PC-3 (cell line): Measurements from ENCODE around the gene REC8. TPM values are rescaled to one million over a fixed set of nuclear protein-coding genes. Genes with fewer than 3 reads are reported as not detected.

Source experiments
- ATAC-seq: fragments of 200-7000 bp; cut with Tn5 transposase; 2 replicates; pipeline ENCODE4 v1.9.1; 2020; ENCODE audit warnings: mild to moderate bottlenecking, moderate library complexity
- BruUV-seq: library from RNA; stranded (reverse); fragments of 400-500 nt; replicated peaks from 2 replicates; lab custom pipeline; 2021; lab: Mats Ljungman, UMichigan
- CTCF ChIA-PET: fragments of 300-600 bp; sonication (Branson Sonifier 250); formaldehyde crosslinking; loops from one replicate; lab custom pipeline; 2022; ENCODE audit warnings: antibody characterized with exemption; lab: Charles Lee
- POLR2A ChIA-PET: fragments of 300-600 bp; sonication (Branson Sonifier 250); formaldehyde crosslinking; loops from one replicate; lab custom pipeline; 2022; ENCODE audit warnings: antibody characterized with exemption; ENCODE audit not compliant: unreplicated experiment; lab: Charles Lee
- DNase-seq: peaks from one replicate; pipeline ENCODE4 v3.0.0-alpha.2; 2015
- H2AFZ ChIP-seq: fragments of 300-600 bp; sonication (generic); 2 replicates; pipeline ENCODE4 v1.6.0; 2016; ENCODE audit warnings: antibody characterized with exemption, low read length
- H3F3A ChIP-seq: fragments of 300-600 bp; sonication (generic); one replicate; pipeline ENCODE4 v1.6.0; 2017; ENCODE audit warnings: antibody characterized with exemption, low read length, control low read depth, mild to moderate bottlenecking; ENCODE audit not compliant: unreplicated experiment
- H3K27ac ChIP-seq: fragments of 300-600 bp; sonication (generic); 2 replicates; pipeline ENCODE4 v1.5.1; 2016; ENCODE audit warnings: mild to moderate bottlenecking, low read length
- H3K27me3 ChIP-seq: fragments of 300-600 bp; sonication (generic); 2 replicates; pipeline ENCODE4 v1.6.1; 2016; ENCODE audit warnings: low read length, mixed read lengths
- H3K36me3 ChIP-seq: fragments of 300-600 bp; sonication (generic); 2 replicates; pipeline ENCODE4 v1.6.1; 2016; ENCODE audit warnings: low read depth, mixed run types, low read length, mixed read lengths
- H3K4me1 ChIP-seq: fragments of 300-600 bp; sonication (generic); 2 replicates; pipeline ENCODE4 v1.5.1; 2016; ENCODE audit warnings: low read length; ENCODE audit not compliant: insufficient read depth
- H3K4me2 ChIP-seq: fragments of 300-600 bp; sonication (generic); 2 replicates; pipeline ENCODE4 v1.6.0; 2016; ENCODE audit warnings: low read length
- H3K4me3 ChIP-seq: fragments of 300-600 bp; sonication (generic); 2 replicates; pipeline ENCODE4 v1.5.1; 2016; ENCODE audit warnings: mild to moderate bottlenecking, low read length, mixed read lengths
- H3K79me2 ChIP-seq: fragments of 300-600 bp; sonication (generic); 2 replicates; pipeline ENCODE4 v1.6.1; 2017; ENCODE audit warnings: low read length, mixed read lengths
- H3K9ac ChIP-seq: fragments of 300-600 bp; sonication (generic); 2 replicates; pipeline ENCODE4 v1.6.0; 2016; ENCODE audit warnings: mild to moderate bottlenecking, low read length
- H3K9me2 ChIP-seq: fragments of 300-600 bp; sonication (generic); replicated peaks from 2 replicates; pipeline ENCODE4 v1.6.1; 2016; ENCODE audit warnings: mixed run types, low read length, mixed read lengths
- H3K9me3 ChIP-seq: fragments of 300-600 bp; sonication (generic); 2 replicates; pipeline ENCODE4 v1.6.1; 2016; ENCODE audit warnings: low read length, mixed read lengths
- H4K20me1 ChIP-seq: fragments of 300-600 bp; sonication (generic); 2 replicates; pipeline ENCODE4 v1.6.1; 2016; ENCODE audit warnings: low read length, mixed read lengths
- CTCF ChIP-seq: fragments of 300-600 bp; sonication (generic); conservative IDR thresholded peaks from 2 replicates; pipeline ENCODE4 v1.5.1; 2017; ENCODE audit warnings: antibody characterized with exemption, low read depth, mild to moderate bottlenecking, low read length
- EZH2 ChIP-seq: fragments of 300-600 bp; sonication (generic); IDR thresholded peaks from one replicate; pipeline ENCODE4 v1.6.1; 2017; ENCODE audit warnings: antibody characterized with exemption, mild to moderate bottlenecking, low read length; ENCODE audit not compliant: unreplicated experiment
- EZH2phosphoT487 ChIP-seq: fragments of 300-600 bp; sonication (generic); IDR thresholded peaks from 2 replicates; pipeline ENCODE4 v1.6.1; 2018; ENCODE audit warnings: mild to moderate bottlenecking, antibody characterized with exemption, low read length, borderline replicate concordance
- intact Hi-C: fragments of 100-400 bp; cut with micrococcal nuclease; formaldehyde crosslinking; loops from 2 replicates; pipeline ENCODE4 v1.9.0; 2023
- total RNA-seq: library from RNA; depleted of rRNA; stranded (reverse); fragments of >200 nt; gene quantifications from 2 replicates; pipeline ENCODE4 v1.2.3, GENCODE V29; 2014

Gene REC8
- total RNA-seq, 1 experiment from 2014 or later: 1.9 TPM

- Histone ChIP-seq H3K27me3 (no peaks in the 10 kb centered on the region), H3F3A (no peaks in the 10 kb centered on the region), H3K4me2 (no peak overlapping the region), H2AFZ (no peak overlapping the region), H3K9me3 (no peaks in the 10 kb centered on the region), H3K9me2 (no peaks in the 10 kb centered on the region), H3K4me3 (no peak overlapping the region), H3K79me2 (peaks cover 12% of the 10 kb centered on the region), H3K36me3 (peaks cover 43% of the 10 kb centered on the region; the same call in 1 of the 2 replicates), H3K27ac (no peak overlapping the region), H3K4me1 (peaks cover under 1% of the 10 kb centered on the region), H3K9ac (no peak overlapping the region), H4K20me1 (no peaks in the 10 kb centered on the region)
- TF ChIP-seq EZH2phosphoT487 (no peak), EZH2 (no peak), CTCF (no peak)
- no peak for ATAC-seq
- CTCF ChIA-PET: no interaction called here
- no peak for DNase-seq
- POLR2A ChIA-PET: no interaction called here
- intact Hi-C loops: no loop called here
- no TSS peak for BruUV-seq
Measured at GRCh38 chr14:24182110-24182882, 10.4 kb downstream of the REC8 start.

GRCh38 chr14:24183014-24183481 lies 11.2 kb downstream of the REC8 start:
- no TSS peak for BruUV-seq
- no peak for ATAC-seq
- Histone ChIP-seq H3K4me3 (no peak overlapping the region), H3K36me3 (peaks cover 43% of the 10 kb centered on the region; the same call in 1 of the 2 replicates), H4K20me1 (no peaks in the 10 kb centered on the region), H3K4me2 (no peak overlapping the region), H3K9me2 (no peaks in the 10 kb centered on the region), H3K27me3 (no peaks in the 10 kb centered on the region), H3K4me1 (peaks cover 8% of the 10 kb centered on the region), H3K9ac (no peak overlapping the region), H3K79me2 (peaks cover 20% of the 10 kb centered on the region), H3K9me3 (no peaks in the 10 kb centered on the region), H2AFZ (no peak overlapping the region), H3K27ac (no peak overlapping the region), H3F3A (no peaks in the 10 kb centered on the region)
- POLR2A ChIA-PET: no interaction called here
- intact Hi-C loops: no loop called here
- TF ChIP-seq EZH2phosphoT487 (no peak), EZH2 (no peak), CTCF (no peak)
- no peak for DNase-seq
- CTCF ChIA-PET: no interaction called here
